HG02885 (cell line): Measurements from ENCODE around the gene SIL1.

ENCODE experiments used
- ATAC-seq: cut with Tn5 transposase; IDR thresholded peaks from one replicate; pipeline ENCODE4 v1.9.1; 2021; ENCODE audit warnings: mild to moderate bottlenecking; ENCODE audit not compliant: unreplicated experiment, poor library complexity

The SIL1 gene

GRCh38 chr5:138909734-138910133 is 288.4 kb downstream of the SIL1 start:
- ATAC-seq: no peak

DNA sequence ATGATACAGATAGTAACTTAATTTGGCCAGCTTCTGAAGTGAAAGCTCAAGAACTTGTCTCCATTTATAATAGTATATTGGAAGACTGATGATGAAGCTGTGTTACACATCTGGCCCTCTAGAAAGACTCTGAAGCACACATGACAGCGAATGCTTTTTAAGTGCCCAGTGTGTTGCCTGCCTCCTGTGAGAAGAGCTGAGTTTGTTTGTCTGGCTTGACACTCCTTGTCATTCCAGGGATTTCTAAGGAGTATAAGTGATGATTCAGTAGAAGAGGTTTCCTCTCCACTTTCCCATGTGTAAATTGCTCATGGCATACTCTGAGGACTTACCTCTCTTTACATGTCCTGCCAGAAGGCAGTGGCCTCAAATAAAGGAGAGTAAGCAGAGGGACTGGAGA is 292.6 kb downstream of the SIL1 start:
- no peak for ATAC-seq

DNA sequence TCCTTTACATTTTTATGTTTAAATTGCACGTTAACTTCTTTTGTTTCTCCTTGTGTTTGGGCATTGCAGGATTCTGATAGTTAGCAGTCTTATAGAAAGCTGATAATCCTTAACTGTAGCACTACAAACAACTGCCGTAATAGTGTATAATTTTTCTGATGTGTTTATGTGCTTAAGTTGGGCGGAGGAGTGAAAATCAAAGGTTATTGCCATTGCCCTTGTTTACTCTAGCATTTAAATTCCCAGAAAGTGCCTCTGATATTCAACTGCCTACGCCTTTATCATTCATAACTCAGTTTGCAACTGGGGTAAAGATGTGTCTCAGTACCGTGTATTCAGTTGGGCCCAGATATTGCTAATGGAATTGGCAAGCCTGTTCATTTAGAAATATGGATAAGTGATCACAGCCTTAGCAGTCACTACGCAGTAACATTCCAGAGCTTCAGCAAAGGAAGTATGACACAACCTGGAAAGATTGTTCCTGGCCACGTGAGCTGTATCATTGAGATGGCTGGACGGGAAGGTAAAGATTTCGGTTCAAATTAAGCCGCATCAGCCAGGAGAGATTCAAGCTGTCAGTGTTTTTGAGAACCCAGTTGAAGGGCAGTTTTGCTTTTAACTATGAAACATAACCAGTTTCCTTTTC is 294.9 kb downstream of the SIL1 start:
- ATAC-seq: no peak

DNA sequence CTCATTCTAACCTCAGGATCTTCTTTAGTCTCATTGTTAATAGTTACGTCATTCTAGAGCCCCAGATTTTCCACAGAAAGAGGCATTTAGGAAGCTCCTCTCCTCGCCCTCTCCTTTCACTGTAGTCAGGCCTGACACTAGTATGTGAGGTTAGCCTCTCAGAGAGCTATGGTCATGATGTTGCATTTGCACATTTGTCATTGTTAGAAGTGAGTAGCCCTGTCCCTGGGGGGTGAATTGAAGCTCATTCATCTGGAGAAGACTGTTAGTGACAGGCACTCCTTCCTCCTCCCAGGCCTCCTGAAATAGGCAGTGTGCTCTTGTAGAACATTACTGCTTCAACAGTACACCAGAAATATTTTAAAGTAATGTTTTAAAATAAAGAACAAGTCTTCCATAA is 296.5 kb downstream of the SIL1 start:
- no peak for ATAC-seq

DNA sequence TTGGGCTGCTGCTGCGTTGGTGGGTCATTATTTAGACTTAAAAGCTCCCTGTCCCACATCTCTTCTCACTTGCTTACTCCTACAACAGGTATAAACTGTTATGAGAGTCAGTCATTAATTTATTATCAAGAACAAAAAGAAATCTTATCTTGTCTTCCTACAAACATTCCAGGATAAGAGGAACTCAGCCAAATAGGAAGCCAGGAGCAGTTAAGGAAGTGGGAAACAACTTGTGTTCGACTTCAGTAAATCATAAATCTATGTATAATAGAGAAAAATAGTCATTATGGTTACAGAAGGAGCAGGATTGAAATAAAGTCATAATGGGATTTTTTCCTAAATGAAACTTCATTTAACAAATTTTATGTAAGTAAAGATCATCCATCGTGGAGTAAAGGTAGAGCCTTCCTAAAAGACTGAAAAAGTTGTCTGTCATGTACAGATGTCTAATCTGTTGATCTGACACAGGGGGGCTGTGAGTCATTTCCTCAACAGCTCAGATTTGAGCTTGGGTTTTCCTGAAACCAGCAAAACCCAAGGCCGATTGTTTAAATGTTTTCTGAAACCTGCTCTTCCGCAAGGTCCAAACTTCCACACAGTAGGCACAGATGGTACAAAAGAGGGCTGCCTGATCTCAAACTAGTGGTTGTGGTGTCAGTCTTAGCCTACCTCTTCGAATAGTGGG is 297.7 kb downstream of the SIL1 start:
- ATAC-seq: no peak

DNA sequence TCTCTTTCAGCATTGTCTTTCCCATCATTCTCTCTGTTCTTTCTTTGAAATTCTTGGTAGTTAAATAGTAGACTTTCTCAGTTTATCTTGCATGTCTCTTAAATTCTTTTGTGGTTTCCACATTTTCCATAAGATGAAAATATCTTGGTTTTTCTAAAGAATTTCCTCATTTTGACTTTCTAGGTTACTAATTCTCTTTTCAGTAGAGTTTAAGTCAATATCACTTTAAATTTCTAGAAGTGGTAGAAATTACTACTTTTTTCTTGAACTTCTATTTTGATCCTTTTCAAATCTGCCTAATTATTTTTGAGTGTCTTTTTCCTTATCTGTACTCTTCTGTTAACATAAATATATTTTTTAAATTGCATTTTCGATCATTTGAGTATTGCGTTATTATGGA is 299.4 kb downstream of the SIL1 start:
- ATAC-seq: no peak

DNA sequence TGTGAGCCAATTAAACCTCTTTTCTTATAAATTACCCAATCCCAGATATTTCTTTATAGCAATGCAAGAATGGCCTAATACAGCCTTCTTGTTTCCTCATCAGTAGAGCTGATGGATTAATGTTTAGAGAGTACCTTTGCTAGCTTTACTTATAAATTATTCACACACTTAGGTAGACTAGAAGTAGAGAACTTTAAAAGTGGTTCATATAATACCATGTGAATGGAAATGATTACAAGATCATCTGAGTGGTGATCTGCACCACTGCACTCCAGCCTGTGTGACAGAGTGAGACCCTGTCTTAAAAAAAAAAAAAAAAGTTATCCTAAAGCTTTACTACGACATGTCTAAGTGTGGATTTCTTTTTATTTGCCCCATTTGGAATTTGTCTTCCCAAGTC is 299.9 kb downstream of the SIL1 start:
- ATAC-seq: no peak
